HG03442 (cell line): ENCODE data around the gene PARD3.

ENCODE experiments used
- ATAC-seq: cut with Tn5 transposase; IDR thresholded peaks from one replicate; pipeline ENCODE4 v1.9.1; 2021; ENCODE audit warnings: mild to moderate bottlenecking, moderate library complexity; ENCODE audit not compliant: unreplicated experiment

PARD3 gene

GRCh38 chr10:34520084-34520483 is 295.0 kb downstream of the PARD3 start:
- no peak for ATAC-seq

GRCh38 chr10:34514290-34514689 is 300.8 kb downstream of the PARD3 start:
- ATAC-seq = no peak

GRCh38 chr10:34513636-34514035 is 301.5 kb downstream of the PARD3 start:
- ATAC-seq = no peak

- no peak for ATAC-seq
Measured at GRCh38 chr10:34507217-34507616, 307.9 kb downstream of the PARD3 start.

GRCh38 chr10:34506786-34507185 is 308.3 kb downstream of the PARD3 start:
- no peak for ATAC-seq

- ATAC-seq = no peak
Measured at GRCh38 chr10:34505338-34505737, 309.8 kb downstream of the PARD3 start.

GRCh38 chr10:34504534-34504933 is 310.6 kb downstream of the PARD3 start:
- ATAC-seq = no peak

GRCh38 chr10:34503704-34504103 is 311.4 kb downstream of the PARD3 start:
- ATAC-seq = no peak

GRCh38 chr10:34499612-34500279 is 315.4 kb downstream of the PARD3 start:
- ATAC-seq = no peak

GRCh38 chr10:34498821-34499220 is 316.3 kb downstream of the PARD3 start:
- ATAC-seq = no peak

- ATAC-seq = no peak
Measured at GRCh38 chr10:34495938-34496337, 319.2 kb downstream of the PARD3 start.

- ATAC-seq = no peak
Measured at GRCh38 chr10:34494012-34494411, 321.1 kb downstream of the PARD3 start.

GRCh38 chr10:34492081-34492480 is 323.0 kb downstream of the PARD3 start:
- ATAC-seq = no peak

GRCh38 chr10:34491678-34492077 is 323.4 kb downstream of the PARD3 start:
- no peak for ATAC-seq

GRCh38 chr10:34489973-34490745 is 324.9 kb downstream of the PARD3 start:
- no peak for ATAC-seq

- ATAC-seq = no peak
Measured at GRCh38 chr10:34489411-34489810, 325.7 kb downstream of the PARD3 start.

- no peak for ATAC-seq
Measured at GRCh38 chr10:34488476-34489130, 326.5 kb downstream of the PARD3 start.

- no peak for ATAC-seq
Measured at GRCh38 chr10:34486008-34486407, 329.1 kb downstream of the PARD3 start.

- ATAC-seq = no peak
Measured at GRCh38 chr10:34484164-34484563, 330.9 kb downstream of the PARD3 start.

GRCh38 chr10:34480345-34480744 is 334.8 kb downstream of the PARD3 start:
- ATAC-seq = no peak

GRCh38 chr10:34479520-34480179 is 335.4 kb downstream of the PARD3 start:
- no peak for ATAC-seq
